GM12872 (cell line): ENCODE results near the gene NEGR1.

Experiments used
- TF ChIP-seq, protein P1 (sequence below): IDR thresholded peaks from 3 replicates; pipeline ENCODE4 v1.5.1; 2011; ENCODE audit warnings: low read depth, mild to moderate bottlenecking, low read length, moderate library complexity; ENCODE audit not compliant: insufficient read depth

NEGR1 gene

DNA sequence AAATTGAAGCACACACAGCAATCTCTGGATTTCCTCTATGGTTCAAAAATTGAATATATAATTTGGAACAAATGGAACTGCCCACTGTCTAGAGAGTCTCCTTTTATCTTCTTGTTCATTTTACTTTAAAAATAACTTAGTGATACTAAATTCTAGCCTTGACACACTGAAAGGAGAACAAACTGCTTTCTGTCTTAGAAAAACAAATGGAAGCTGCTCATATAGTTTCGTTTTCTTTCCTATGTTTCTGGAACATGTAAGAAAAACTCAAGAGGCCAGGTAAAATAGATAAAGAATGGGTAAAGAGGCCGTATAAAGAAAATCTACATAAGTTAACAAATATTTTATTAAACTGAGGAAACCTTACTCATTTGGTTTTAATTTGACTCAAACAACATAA, 332.7 kb downstream of the NEGR1 start:
- TF ChIP-seq, protein P1, sequence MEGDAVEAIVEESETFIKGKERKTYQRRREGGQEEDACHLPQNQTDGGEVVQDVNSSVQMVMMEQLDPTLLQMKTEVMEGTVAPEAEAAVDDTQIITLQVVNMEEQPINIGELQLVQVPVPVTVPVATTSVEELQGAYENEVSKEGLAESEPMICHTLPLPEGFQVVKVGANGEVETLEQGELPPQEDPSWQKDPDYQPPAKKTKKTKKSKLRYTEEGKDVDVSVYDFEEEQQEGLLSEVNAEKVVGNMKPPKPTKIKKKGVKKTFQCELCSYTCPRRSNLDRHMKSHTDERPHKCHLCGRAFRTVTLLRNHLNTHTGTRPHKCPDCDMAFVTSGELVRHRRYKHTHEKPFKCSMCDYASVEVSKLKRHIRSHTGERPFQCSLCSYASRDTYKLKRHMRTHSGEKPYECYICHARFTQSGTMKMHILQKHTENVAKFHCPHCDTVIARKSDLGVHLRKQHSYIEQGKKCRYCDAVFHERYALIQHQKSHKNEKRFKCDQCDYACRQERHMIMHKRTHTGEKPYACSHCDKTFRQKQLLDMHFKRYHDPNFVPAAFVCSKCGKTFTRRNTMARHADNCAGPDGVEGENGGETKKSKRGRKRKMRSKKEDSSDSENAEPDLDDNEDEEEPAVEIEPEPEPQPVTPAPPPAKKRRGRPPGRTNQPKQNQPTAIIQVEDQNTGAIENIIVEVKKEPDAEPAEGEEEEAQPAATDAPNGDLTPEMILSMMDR, result no peak

DNA sequence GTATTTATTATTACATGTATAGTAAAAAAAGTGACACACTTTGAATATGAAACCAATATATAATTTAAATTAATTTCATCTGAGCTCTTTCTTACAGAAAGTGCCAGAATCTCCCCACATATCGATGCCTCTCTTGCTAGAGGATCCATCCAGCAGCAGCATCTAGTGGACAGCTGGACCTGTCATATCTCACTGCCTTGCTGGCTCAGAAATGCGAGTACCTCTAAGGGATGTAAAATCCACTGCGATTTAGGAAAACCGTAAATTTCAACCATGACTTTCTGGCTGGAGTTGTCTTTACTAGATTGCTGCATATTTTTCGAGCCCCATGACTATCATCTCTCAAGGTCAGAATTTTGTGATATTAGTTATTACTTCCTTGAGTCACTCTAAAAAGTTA, 333.8 kb downstream of the NEGR1 start:
- TF ChIP-seq, protein P1, result no peak

DNA sequence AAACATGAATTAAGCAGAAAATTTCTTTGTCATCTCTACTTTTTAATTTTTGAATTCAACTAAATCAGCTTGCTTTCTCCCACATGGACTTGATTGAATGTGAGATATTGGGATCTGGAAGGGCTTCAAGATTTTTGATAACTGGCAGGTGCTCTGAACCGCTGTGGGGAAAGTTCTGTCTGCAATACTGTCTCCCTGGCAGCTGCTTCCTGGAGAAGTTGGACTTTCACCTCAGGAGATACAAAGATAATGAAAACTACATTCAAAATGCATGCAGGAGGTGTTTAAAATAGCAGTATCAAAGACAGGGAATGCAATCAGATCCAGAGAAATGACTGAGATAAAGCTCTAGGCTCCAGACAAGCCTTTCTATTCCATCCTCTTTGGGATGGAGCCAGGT, 338.3 kb downstream of the NEGR1 start:
- TF ChIP-seq, protein P1, result no peak

GRCh38 chr1:71940261-71940660, 342.1 kb downstream of the NEGR1 start:
- TF ChIP-seq, protein P1, result no peak

GRCh38 chr1:71930511-71930910, 351.8 kb downstream of the NEGR1 start:
- TF ChIP-seq, protein P1, result no peak

GRCh38 chr1:71921935-71922559, 360.3 kb downstream of the NEGR1 start:
- TF ChIP-seq, protein P1, result no peak

DNA sequence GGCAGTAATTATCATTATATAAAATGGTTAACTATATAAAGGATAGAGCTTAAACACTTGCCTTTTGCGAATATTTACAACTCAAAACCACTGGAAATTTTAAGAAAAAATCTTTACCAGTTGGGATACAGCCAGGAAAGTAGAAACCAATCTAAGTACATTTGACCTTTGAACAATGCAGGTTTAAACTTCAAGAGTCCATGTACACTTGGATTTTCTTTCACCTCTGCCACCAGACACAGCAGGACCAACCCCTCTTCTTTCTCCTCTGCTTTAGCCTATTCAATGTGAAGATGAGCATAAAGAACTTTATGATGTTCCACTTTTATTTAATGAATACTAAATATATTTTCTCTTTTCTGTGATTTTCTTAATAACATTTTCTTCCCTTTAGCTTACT, 361.1 kb downstream of the NEGR1 start:
- TF ChIP-seq, protein P1, result no peak
